Measurements from ENCODE around the gene TCEA2.
"Not testable (repeated sequence)": the region's sequence is repeated elsewhere in the genome, so short reads cannot be mapped to it uniquely, and the experiment has no call there.

The TCEA2 gene

GRCh38 chr20:64108731-64109681, 46.0 kb downstream of the TCEA2 start:
- no peak for DNase-seq (ENCODE audit: low read depth in 2 of 2)

- DNase-seq (ENCODE audit: low read depth in 2 of 2) = no peak
Measured at GRCh38 chr20:64109831-64110391, 46.9 kb downstream of the TCEA2 start.

- no peak for DNase-seq (ENCODE audit: low read depth in 2 of 2)
Measured at GRCh38 chr20:64110411-64111068, 47.5 kb downstream of the TCEA2 start.

GRCh38 chr20:64111841-64112641, 49.0 kb downstream of the TCEA2 start:
- no peak for DNase-seq (ENCODE audit: low read depth in 2 of 2)

GRCh38 chr20:64112691-64113443, 49.9 kb downstream of the TCEA2 start:
- DNase-seq (ENCODE audit: low read depth in 2 of 2) = no peak

- DNase-seq (ENCODE audit: low read depth in 2 of 2) = no peak
Measured at GRCh38 chr20:64113444-64113775, 50.4 kb downstream of the TCEA2 start.

GRCh38 chr20:64113796-64114355, 50.9 kb downstream of the TCEA2 start:
- DNase-seq (ENCODE audit: low read depth in 2 of 2) = no peak

- DNase-seq (ENCODE audit: low read depth in 2 of 2) = no peak
Measured at GRCh38 chr20:64114356-64114971, 51.5 kb downstream of the TCEA2 start.

GRCh38 chr20:64115171-64115911, 52.3 kb downstream of the TCEA2 start:
- no peak for DNase-seq (ENCODE audit: low read depth in 2 of 2)

GRCh38 chr20:64116016-64116415, 53.0 kb downstream of the TCEA2 start:
- no peak for DNase-seq (ENCODE audit: low read depth in 2 of 2)

GRCh38 chr20:64116541-64117431, 53.8 kb downstream of the TCEA2 start:
- DNase-seq (ENCODE audit: low read depth in 2 of 2) = no peak

- not testable (repeated sequence) for DNase-seq (ENCODE audit: low read depth in 2 of 2)
Measured at GRCh38 chr20:64117432-64117777, 54.4 kb downstream of the TCEA2 start.

GRCh38 chr20:64119301-64119680, 56.3 kb downstream of the TCEA2 start:
- no peak for DNase-seq (ENCODE audit: low read depth in 2 of 2)

GRCh38 chr20:64119681-64120341, 56.8 kb downstream of the TCEA2 start:
- DNase-seq (ENCODE audit: low read depth in 2 of 2) = no peak

GRCh38 chr20:64121586-64121985, 58.6 kb downstream of the TCEA2 start:
- no peak for DNase-seq (ENCODE audit: low read depth in 2 of 2)
